H1 (cell line): ENCODE measurements around the gene CASK.

Experiments used
- NRF1 ChIP-seq: IDR thresholded peaks from 2 replicates; pipeline ENCODE4 v1.6.1; 2011; ENCODE audit warnings: mild to moderate bottlenecking, low read depth, low read length, improper control_type of control experiment
- POLR2AphosphoS5 ChIP-seq: IDR thresholded peaks from 2 replicates; pipeline ENCODE4 v1.6.1; 2011; ENCODE audit warnings: low read depth, low read length
- TAF1 ChIP-seq: IDR thresholded peaks from 2 replicates; pipeline ENCODE4 v1.6.1; 2011; ENCODE audit warnings: mild to moderate bottlenecking, low read depth, low read length
- TF ChIP-seq, protein P1 (sequence below): IDR thresholded peaks from 2 replicates; pipeline ENCODE4 v1.6.1; 2011; ENCODE audit warnings: low read length, improper control_type of control experiment

DNA sequence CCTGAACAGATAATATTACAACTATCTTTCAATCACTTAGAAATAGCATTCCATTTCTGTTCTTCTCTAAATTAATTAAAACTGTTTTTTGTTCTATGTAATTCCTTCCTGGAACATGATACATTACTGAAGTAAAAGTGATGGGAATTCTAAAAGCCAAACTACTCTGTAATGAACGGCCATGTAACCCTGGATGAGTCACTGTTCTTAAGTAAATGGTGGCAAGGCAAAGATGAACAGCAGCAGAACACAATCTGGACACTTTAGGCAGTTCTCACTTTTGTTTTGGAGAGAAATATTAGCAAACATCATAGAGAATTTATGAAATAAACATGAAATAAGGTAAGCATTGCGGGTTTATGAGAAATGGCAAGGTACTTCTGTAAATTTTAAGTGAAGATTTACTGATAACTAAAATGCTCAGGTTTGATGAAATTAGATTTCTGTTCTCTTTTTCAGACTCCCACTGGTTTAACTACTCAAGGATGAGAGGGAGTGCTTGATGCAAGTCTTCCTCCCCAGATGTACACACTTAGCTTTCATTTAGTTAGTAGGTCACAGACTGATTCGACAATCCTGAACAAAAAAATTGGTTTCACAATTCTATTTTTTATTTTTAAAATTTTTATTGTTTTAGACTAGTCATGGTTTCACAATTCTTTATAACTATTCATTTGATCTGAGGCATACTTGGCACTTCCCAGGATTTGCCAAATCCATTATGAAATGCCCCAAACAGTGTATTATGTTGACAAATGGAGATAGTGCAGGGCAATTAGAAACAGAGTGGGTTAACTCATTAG lies 200.3 kb downstream of the CASK start:
- no peak for TF ChIP-seq NRF1
- TF ChIP-seq, protein P1, sequence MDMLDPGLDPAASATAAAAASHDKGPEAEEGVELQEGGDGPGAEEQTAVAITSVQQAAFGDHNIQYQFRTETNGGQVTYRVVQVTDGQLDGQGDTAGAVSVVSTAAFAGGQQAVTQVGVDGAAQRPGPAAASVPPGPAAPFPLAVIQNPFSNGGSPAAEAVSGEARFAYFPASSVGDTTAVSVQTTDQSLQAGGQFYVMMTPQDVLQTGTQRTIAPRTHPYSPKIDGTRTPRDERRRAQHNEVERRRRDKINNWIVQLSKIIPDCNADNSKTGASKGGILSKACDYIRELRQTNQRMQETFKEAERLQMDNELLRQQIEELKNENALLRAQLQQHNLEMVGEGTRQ: no peak
- TF ChIP-seq TAF1: no peak
- no peak for TF ChIP-seq POLR2AphosphoS5
